Measurements from ENCODE around the gene UNCX.

- TF ChIP-seq CTCF (conservative IDR thresholded peaks at IDR 0.05; ENCODE audit: low read depth, low read length) (no peak), EZH2 (IDR thresholded peaks at IDR 0.05; ENCODE audit: borderline replicate concordance, low read depth, low read length, poor library complexity, severe bottlenecking) (no peak)
Measured at GRCh38 chr7:1243964-1244416, 11.3 kb downstream of the UNCX start.
